Duodenal mucosa (tissue), 2 donors: ENCODE results near the gene FGF22.

Source experiments
- H3K27ac ChIP-seq: one replicate; pipeline ENCODE4 v1.7.0; 2013; ENCODE audit warnings: low read depth, low read length
- H3K27me3 ChIP-seq, 2 donors: one replicate each; pipeline ENCODE4 v1.7.0; 2013; ENCODE audit warnings: low read length in 2 of 2, control low read depth in 1 of 2; ENCODE audit not compliant: insufficient read depth in 2 of 2, control insufficient read depth in 1 of 2
- H3K36me3 ChIP-seq, 2 donors: one replicate each; pipeline ENCODE4 v1.7.0; 2013; ENCODE audit warnings: low read length in 2 of 2, control low read depth in 1 of 2; ENCODE audit not compliant: insufficient read depth in 2 of 2, control insufficient read depth in 1 of 2
- H3K4me1 ChIP-seq, 2 donors: one replicate each; pipeline ENCODE4 v1.7.0; 2013; ENCODE audit warnings: low read length in 2 of 2, control low read depth in 1 of 2; ENCODE audit not compliant: insufficient read depth in 2 of 2, control insufficient read depth in 1 of 2
- H3K4me3 ChIP-seq, 2 donors: one replicate each; pipeline ENCODE4 v1.7.0; 2013; ENCODE audit warnings: low read length in 2 of 2, low read depth in 1 of 2
- H3K9ac ChIP-seq, 2 donors: one replicate each; pipeline ENCODE4 v1.7.0; 2013; ENCODE audit warnings: low read length in 2 of 2, low read depth in 1 of 2
- H3K9me3 ChIP-seq, 2 donors: one replicate each; pipeline ENCODE4 v1.7.0; 2013; ENCODE audit warnings: low read length in 2 of 2, control low read depth in 1 of 2; ENCODE audit not compliant: control insufficient read depth in 1 of 2

Gene FGF22

GRCh38 chr19:633068-633785 is 6.5 kb upstream of the FGF22 start, which contains the start of gene POLRMT:
Gene POLRMT (minus strand): TSS chr19:633537. CDS start chr19:633512, 25 bp downstream.
- peaks cover 12 to 16% of the 10 kb centered on the region in 2 donors for H3K4me1 ChIP-seq
- peaks cover 0 to 15% of the 10 kb centered on the region in 2 donors for H3K36me3 ChIP-seq
- H3K9me3 ChIP-seq, result no peaks in the 10 kb centered on the region
- H3K4me3 ChIP-seq, result peak within 1 kb of the TSS; percentile 77 to 92
- H3K27me3 ChIP-seq, result no peaks in the 10 kb centered on the region
- peak within 1 kb of the TSS; percentile 53 to 71 for H3K9ac ChIP-seq
- peak within 1 kb of the TSS; percentile 56 for H3K27ac ChIP-seq

GRCh38 chr19:633786-634639 is 5.7 kb upstream of the FGF22 start:
- peaks cover 18 to 22% of the 10 kb centered on the region in 2 donors for H3K4me1 ChIP-seq

DNA sequence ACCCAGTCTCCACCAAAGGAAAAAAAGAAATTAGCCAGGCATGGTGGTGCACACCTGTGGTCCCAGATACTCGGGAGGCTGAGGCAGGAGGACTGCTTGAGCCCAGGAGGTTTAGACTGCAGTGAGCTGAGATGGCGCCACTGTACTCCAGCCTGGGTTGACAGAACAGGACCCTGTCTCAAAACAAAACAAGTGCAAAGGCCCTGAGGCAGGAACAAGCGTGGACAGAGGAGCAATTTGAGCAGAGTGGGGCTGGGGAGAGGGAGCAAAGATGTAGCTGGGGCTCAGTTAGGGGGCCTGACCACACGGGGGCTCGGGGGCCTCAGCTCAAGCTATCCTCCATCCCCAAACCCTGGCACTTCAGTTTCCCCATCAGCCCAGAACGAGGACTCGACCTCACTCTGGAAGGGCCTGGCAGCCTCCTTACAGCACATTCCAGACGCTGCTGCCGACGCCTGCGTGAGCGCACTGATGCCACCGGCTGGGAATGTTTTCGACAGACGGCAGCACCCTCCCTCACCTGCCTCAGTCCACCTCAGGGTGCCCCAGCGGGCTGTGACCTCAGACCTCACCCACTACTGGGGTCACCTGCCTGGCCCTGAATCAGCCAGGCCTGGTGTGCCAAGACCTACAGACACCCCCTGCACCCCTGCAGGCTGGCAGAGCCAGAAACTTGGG is 4.6 kb upstream of the FGF22 start:
- H3K27ac ChIP-seq, result no peak overlapping the region
- H3K4me1 ChIP-seq, result peaks cover 22 to 26% of the 10 kb centered on the region in 2 donors
- H3K9me3 ChIP-seq, result no peaks in the 10 kb centered on the region
- H3K36me3 ChIP-seq, result peaks cover 0 to 3% of the 10 kb centered on the region in 2 donors
- H3K4me3 ChIP-seq, result no peak overlapping the region
- no peaks in the 10 kb centered on the region for H3K27me3 ChIP-seq
- no peak overlapping the region for H3K9ac ChIP-seq

More at GRCh38 chr19:633786-634639, 5.7 kb upstream of the FGF22 start:
- H3K27me3 ChIP-seq, result no peaks in the 10 kb centered on the region
- H3K36me3 ChIP-seq, result peaks cover 0 to 8% of the 10 kb centered on the region in 2 donors
- H3K27ac ChIP-seq, result no peak overlapping the region
- peak overlapping the region; percentile 77 to 82 for H3K4me3 ChIP-seq
- peak overlapping the region; percentile 53 to 66 for H3K9ac ChIP-seq
- H3K9me3 ChIP-seq, result no peaks in the 10 kb centered on the region

GRCh38 chr19:638906-639252 is 800 bp upstream of the FGF22 start:
- no peaks in the 10 kb centered on the region for H3K27me3 ChIP-seq
- H3K4me1 ChIP-seq, result peaks cover 16% of the 10 kb centered on the region in 2 donors
- no peak overlapping the region for H3K9ac ChIP-seq
- no peaks in the 10 kb centered on the region for H3K9me3 ChIP-seq
- no peaks in the 10 kb centered on the region for H3K36me3 ChIP-seq
- H3K4me3 ChIP-seq, result peak overlapping the region in 1 of 2 donors; percentile 49
- H3K27ac ChIP-seq, result no peak overlapping the region

DNA sequence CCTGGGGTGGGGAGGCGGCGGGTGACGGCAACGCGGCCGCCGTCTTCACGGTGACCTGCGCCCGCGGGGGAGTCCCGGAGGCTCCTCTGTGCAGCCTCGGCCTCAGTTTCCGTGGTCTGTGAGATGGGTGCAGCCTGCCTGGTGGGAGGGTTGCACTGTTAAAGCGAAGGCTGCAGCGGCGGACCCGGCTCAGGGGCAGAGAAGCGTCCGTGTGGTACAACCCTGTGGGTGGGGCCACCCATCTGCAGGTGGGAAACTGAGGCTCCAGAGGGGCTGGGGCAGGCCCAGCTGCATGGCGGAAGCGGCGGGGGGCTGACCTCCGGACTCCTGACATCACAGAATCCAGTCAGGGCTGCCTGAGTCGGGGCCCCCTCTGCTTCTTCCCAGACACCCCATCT is 481 bp downstream of the FGF22 start:
- no peaks in the 10 kb centered on the region for H3K36me3 ChIP-seq
- no peak overlapping the region for H3K9ac ChIP-seq
- peaks cover 11% of the 10 kb centered on the region in 2 donors for H3K4me1 ChIP-seq
- no peak overlapping the region for H3K27ac ChIP-seq
- no peaks in the 10 kb centered on the region for H3K27me3 ChIP-seq
- H3K9me3 ChIP-seq, result no peaks in the 10 kb centered on the region
- no peak overlapping the region for H3K4me3 ChIP-seq

- Histone ChIP-seq H3K27me3 (no peaks in the 10 kb centered on the region), H3K27ac (no peak overlapping the region)
Observed at GRCh38 chr19:640606-641189, 1.0 kb downstream of the FGF22 start.

GRCh38 chr19:641702-642101 is 2.0 kb downstream of the FGF22 start:
- no peak overlapping the region for H3K9ac ChIP-seq
- H3K27ac ChIP-seq, result no peak overlapping the region
- H3K27me3 ChIP-seq, result no peaks in the 10 kb centered on the region
- peaks cover 11% of the 10 kb centered on the region in 2 donors for H3K4me1 ChIP-seq
- peaks cover 2 to 11% of the 10 kb centered on the region in 2 donors for H3K36me3 ChIP-seq
- peak overlapping the region in 1 of 2 donors; percentile 43 for H3K4me3 ChIP-seq
- H3K9me3 ChIP-seq, result no peaks in the 10 kb centered on the region

More at GRCh38 chr19:640606-641189, 1.0 kb downstream of the FGF22 start:
- Histone ChIP-seq H3K36me3 (peaks cover 0 to 3% of the 10 kb centered on the region in 2 donors), H3K9me3 (no peaks in the 10 kb centered on the region), H3K4me3 (no peak overlapping the region), H3K4me1 (peaks cover 11% of the 10 kb centered on the region in 2 donors), H3K9ac (no peak overlapping the region)

- H3K9ac ChIP-seq, result no peak overlapping the region
- peaks cover 11% of the 10 kb centered on the region in 2 donors for H3K4me1 ChIP-seq
Observed at GRCh38 chr19:642767-643727, 3.4 kb downstream of the FGF22 start.

DNA sequence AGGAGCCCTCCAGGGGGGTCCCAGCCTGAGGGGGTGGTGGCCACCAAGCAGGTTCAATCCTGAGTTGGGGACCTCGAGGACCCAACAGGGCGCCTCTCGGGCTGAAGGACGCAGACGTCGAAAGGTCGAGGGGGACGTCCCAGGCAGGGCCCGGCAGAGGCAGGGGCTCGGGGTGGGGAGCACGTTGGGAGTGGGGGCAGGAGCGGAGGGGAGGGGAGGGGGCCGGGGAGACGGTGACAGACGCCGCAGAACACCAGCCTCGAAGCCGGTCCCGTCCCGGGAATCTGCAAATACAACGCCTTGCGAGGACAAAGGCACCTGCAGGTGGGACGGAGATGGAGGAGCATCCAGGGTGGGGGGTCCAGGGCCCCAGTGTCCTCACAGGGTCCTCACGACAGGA is 4.1 kb downstream of the FGF22 start:
- Histone ChIP-seq H3K4me3 (no peak overlapping the region), H3K27ac (no peak overlapping the region), H3K9me3 (no peaks in the 10 kb centered on the region), H3K36me3 (peaks cover 5 to 30% of the 10 kb centered on the region in 2 donors), H3K9ac (no peak overlapping the region), H3K27me3 (no peaks in the 10 kb centered on the region), H3K4me1 (peaks cover 7% of the 10 kb centered on the region in 2 donors)

More at GRCh38 chr19:642767-643727, 3.4 kb downstream of the FGF22 start:
- Histone ChIP-seq H3K27me3 (no peaks in the 10 kb centered on the region), H3K9me3 (no peaks in the 10 kb centered on the region), H3K36me3 (peaks cover 2 to 24% of the 10 kb centered on the region in 2 donors), H3K27ac (no peak overlapping the region), H3K4me3 (no peak overlapping the region)
